ENCODE data around the gene POGK.

The POGK gene

DNA sequence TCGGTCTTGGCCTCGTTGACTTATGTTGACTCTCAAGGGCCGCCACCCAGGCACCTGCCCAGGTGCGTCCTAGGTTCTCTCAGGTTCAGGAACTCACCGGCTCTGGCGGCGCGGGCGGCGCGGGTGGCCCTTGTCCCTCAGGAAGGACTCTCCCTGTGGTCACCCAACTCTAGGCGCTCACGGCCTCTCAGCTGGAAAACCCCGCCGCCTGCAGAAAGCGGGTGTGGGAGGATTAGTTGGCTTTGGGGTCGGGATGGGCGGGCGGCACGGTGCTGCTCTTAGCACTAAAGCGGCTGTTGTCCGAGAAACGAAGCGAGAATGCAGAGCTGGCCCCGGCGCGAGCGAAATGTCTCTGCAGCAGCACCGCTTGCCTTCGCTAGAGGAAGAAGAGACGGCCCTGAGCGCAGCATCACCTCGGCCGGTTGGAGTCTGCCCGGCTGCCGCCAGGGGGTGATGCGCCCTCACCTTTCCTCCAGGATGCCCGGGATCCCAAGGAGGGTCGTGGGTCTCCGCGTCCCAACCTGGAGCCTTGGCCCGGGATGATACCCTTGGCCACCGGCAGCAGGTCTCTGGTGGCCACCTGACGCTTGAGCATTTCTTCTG is 44.9 kb downstream of the POGK start:
- Histone ChIP-seq H3K9me3 (ENCODE audit: insufficient read depth, low read depth, low read length) (no peaks in the 10 kb centered on the region), H3K36me3 (ENCODE audit: insufficient read depth, low read depth, low read length) (no peaks in the 10 kb centered on the region), H3K4me3 (ENCODE audit: low read length) (peak overlapping the region; percentile 49; the same call in 1 of the 2 replicates), H3K27ac (ENCODE audit: low read length) (no peak overlapping the region), H3K27me3 (ENCODE audit: insufficient read depth, low read length) (peaks cover 35% of the 10 kb centered on the region), H3K4me1 (ENCODE audit: insufficient read depth, low read length) (no peaks in the 10 kb centered on the region), H3K9ac (ENCODE audit: low read depth, low read length) (no peak overlapping the region)

DNA sequence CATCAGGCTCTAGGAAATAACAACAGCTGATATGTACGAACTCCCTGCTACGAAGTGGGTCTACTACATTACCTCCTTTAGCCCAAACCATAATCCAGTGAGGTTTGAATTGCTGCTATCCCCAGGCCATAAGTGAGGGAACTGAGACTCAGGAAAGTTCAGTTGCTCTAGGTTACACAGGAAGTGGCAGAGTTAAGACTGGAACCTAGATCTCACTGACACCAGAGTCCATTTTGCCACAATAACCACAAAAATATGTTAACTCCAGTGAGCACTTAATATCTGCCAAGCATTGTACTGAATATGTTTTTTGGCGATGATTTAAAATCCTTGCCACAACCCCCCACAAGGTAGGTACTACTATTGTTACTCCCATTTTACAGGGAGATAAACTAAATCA is 45.7 kb downstream of the POGK start:
- no peaks in the 10 kb centered on the region for H3K4me1 ChIP-seq (ENCODE audit: insufficient read depth, low read length)
- H3K4me3 ChIP-seq (ENCODE audit: low read length) = no peak overlapping the region
- H3K9ac ChIP-seq (ENCODE audit: low read depth, low read length) = no peak overlapping the region
- no peaks in the 10 kb centered on the region for H3K36me3 ChIP-seq (ENCODE audit: insufficient read depth, low read depth, low read length)
- no peaks in the 10 kb centered on the region for H3K9me3 ChIP-seq (ENCODE audit: insufficient read depth, low read depth, low read length)
- H3K27me3 ChIP-seq (ENCODE audit: insufficient read depth, low read length) = peaks cover 35% of the 10 kb centered on the region
- H3K27ac ChIP-seq (ENCODE audit: low read length) = no peak overlapping the region

DNA sequence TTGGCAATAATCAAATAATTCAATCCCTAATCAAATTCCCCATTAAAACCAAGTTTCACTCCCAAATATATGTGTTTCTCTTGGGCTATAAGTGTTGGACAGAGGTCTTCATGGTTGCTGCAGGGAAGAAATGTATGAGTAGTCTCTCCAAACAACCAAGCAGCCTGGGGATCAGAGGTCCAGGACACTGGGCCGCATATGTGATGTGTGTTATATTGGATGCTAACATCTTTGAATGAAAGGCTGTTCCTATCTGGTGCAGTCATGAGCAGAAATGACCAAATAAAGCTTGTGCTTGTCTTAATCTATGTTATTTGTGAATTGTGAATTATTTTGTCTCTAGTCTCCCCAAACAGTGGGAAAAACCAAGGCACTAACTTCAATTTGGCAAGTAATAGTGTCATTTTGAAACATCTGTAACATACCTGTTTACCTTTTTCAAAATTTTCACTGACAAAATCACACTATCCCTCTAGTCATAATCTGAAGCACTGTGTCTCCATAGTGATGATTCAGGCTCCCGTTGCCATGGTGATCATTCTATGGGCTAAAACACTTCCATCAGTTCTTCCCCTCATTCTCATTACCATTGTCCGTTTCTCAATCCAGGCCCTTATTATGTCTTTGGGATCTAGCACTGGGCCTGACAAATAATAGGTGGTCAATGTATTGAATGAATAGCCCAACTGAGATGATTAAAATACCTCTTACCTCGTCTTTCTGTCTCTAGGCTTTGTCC is 49.3 kb downstream of the POGK start:
- no peak overlapping the region for H3K4me3 ChIP-seq (ENCODE audit: low read length)
- no peak overlapping the region for H3K9ac ChIP-seq (ENCODE audit: low read depth, low read length)
- H3K27ac ChIP-seq (ENCODE audit: low read length) = no peak overlapping the region
- H3K4me1 ChIP-seq (ENCODE audit: insufficient read depth, low read length) = no peaks in the 10 kb centered on the region
- H3K9me3 ChIP-seq (ENCODE audit: insufficient read depth, low read depth, low read length) = no peaks in the 10 kb centered on the region
- H3K36me3 ChIP-seq (ENCODE audit: insufficient read depth, low read depth, low read length) = no peaks in the 10 kb centered on the region
- H3K27me3 ChIP-seq (ENCODE audit: insufficient read depth, low read length) = peaks cover 21% of the 10 kb centered on the region

DNA sequence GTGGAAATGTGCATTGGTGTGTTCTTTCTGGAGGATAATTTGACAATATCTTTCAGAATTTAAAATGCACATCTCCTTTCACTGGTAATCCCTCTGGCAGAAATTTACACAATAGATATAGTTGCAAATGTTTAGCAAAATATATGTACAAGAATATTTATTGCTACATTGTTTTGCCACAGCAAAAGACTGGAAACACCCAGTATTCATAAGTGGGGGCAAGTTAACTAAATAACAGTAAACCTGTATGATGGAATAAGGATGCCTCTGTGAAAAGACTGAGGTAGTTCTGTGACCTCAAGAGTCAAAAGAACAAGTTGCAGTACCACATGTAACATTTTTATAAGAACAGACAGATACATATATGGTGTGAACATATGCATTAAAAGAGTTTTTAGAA is 50.5 kb downstream of the POGK start:
- H3K27ac ChIP-seq (ENCODE audit: low read length) = no peak overlapping the region
- peaks cover 8% of the 10 kb centered on the region for H3K27me3 ChIP-seq (ENCODE audit: insufficient read depth, low read length)
- no peak overlapping the region for H3K4me3 ChIP-seq (ENCODE audit: low read length)
- no peak overlapping the region for H3K9ac ChIP-seq (ENCODE audit: low read depth, low read length)
- no peaks in the 10 kb centered on the region for H3K9me3 ChIP-seq (ENCODE audit: insufficient read depth, low read depth, low read length)
- H3K4me1 ChIP-seq (ENCODE audit: insufficient read depth, low read length) = no peaks in the 10 kb centered on the region
- no peaks in the 10 kb centered on the region for H3K36me3 ChIP-seq (ENCODE audit: insufficient read depth, low read depth, low read length)

DNA sequence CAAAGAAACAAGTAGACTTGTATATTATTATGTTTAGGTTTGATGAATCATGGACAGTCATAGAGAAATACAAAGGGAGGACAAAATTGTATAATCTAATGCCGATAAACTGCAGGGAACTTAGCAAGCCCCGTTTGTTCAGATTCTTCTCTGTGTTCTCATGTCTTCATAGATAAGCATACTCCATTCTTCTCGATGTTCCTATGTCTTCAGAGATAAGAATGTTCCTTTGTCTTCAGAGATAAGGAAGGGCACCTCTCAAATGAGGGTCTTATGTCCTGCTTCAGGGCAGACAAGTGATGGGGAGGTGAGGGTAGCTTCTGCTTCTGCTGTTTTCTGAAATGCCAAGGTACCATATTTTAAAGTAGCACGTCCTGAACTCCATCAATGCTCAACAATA is 56.5 kb downstream of the POGK start:
- Histone ChIP-seq H3K27me3 (ENCODE audit: insufficient read depth, low read length) (no peaks in the 10 kb centered on the region), H3K9me3 (ENCODE audit: insufficient read depth, low read depth, low read length) (peaks cover 16% of the 10 kb centered on the region), H3K27ac (ENCODE audit: low read length) (no peak overlapping the region), H3K4me1 (ENCODE audit: insufficient read depth, low read length) (no peaks in the 10 kb centered on the region), H3K36me3 (ENCODE audit: insufficient read depth, low read depth, low read length) (no peaks in the 10 kb centered on the region), H3K9ac (ENCODE audit: low read depth, low read length) (no peak overlapping the region), H3K4me3 (ENCODE audit: low read length) (no peak overlapping the region)

DNA sequence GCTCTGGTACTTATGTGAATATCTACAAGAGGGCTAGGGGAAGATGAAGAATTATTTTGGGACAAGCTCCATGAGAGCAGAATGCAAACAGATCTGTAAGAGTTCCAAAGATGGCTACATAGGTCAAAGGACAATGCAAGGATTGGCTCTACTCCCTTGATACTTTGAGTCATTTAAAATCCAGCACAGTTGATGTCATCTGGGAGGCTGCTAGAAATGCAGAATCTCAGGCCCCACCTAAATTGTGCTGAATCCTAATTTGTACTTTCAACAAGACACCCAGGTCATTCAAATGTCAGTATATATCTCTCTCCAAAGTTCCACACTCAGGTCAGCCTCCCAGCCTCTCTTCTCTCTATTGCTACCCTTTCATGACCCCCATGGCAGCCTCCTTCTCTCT is 60.5 kb downstream of the POGK start:
- Histone ChIP-seq H3K27me3 (ENCODE audit: insufficient read depth, low read length) (no peaks in the 10 kb centered on the region), H3K9me3 (ENCODE audit: insufficient read depth, low read depth, low read length) (peaks cover 16% of the 10 kb centered on the region), H3K36me3 (ENCODE audit: insufficient read depth, low read depth, low read length) (no peaks in the 10 kb centered on the region), H3K9ac (ENCODE audit: low read depth, low read length) (no peak overlapping the region), H3K4me3 (ENCODE audit: low read length) (no peak overlapping the region), H3K27ac (ENCODE audit: low read length) (no peak overlapping the region), H3K4me1 (ENCODE audit: insufficient read depth, low read length) (no peaks in the 10 kb centered on the region)

DNA sequence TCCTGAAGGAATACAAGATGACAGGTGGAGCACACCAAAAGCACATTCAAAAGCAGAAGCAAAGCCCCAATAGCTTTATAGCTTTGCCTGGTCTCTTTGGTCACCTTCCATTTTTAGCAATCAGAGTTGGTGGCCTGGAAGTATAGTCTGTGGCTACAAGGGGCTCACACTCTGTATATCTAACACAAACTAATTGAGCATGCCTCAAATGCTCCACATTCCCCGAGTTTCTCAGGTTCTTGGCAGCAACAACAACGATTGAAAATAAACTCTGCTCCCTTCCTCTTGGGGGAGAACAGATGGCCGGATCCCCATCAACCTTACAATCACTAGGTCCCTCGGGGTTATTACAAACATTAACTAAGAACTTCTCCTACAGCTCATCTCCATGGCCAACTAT is 61.7 kb downstream of the POGK start:
- H3K27ac ChIP-seq (ENCODE audit: low read length) = no peak overlapping the region
- no peak overlapping the region for H3K4me3 ChIP-seq (ENCODE audit: low read length)
- H3K4me1 ChIP-seq (ENCODE audit: insufficient read depth, low read length) = no peaks in the 10 kb centered on the region
- H3K36me3 ChIP-seq (ENCODE audit: insufficient read depth, low read depth, low read length) = no peaks in the 10 kb centered on the region
- peaks cover 16% of the 10 kb centered on the region for H3K9me3 ChIP-seq (ENCODE audit: insufficient read depth, low read depth, low read length)
- no peak overlapping the region for H3K9ac ChIP-seq (ENCODE audit: low read depth, low read length)
- no peaks in the 10 kb centered on the region for H3K27me3 ChIP-seq (ENCODE audit: insufficient read depth, low read length)

DNA sequence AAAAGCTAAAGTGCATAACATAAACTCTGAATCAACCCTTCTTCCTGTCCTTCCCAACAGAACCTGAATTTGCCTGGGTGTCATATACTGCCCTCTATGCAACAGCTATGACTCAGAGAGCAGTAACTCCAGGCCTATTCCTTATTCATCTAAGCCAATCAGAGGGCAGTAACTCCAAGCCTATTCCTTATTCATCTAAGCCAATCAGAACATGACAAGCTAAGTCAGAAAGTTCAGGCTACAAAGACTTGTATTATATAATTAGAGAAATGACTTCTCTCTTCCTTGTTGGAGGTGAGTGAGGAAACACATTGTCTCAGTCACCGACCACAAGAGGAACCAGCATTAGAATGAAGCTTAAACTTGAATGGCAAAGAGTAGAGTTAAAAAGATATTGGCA is 63.0 kb downstream of the POGK start:
- H3K36me3 ChIP-seq (ENCODE audit: insufficient read depth, low read depth, low read length) = no peaks in the 10 kb centered on the region
- no peaks in the 10 kb centered on the region for H3K4me1 ChIP-seq (ENCODE audit: insufficient read depth, low read length)
- H3K9me3 ChIP-seq (ENCODE audit: insufficient read depth, low read depth, low read length) = peaks cover 11% of the 10 kb centered on the region
- H3K27ac ChIP-seq (ENCODE audit: low read length) = no peak overlapping the region
- no peak overlapping the region for H3K4me3 ChIP-seq (ENCODE audit: low read length)
- H3K9ac ChIP-seq (ENCODE audit: low read depth, low read length) = no peak overlapping the region
- no peaks in the 10 kb centered on the region for H3K27me3 ChIP-seq (ENCODE audit: insufficient read depth, low read length)

DNA sequence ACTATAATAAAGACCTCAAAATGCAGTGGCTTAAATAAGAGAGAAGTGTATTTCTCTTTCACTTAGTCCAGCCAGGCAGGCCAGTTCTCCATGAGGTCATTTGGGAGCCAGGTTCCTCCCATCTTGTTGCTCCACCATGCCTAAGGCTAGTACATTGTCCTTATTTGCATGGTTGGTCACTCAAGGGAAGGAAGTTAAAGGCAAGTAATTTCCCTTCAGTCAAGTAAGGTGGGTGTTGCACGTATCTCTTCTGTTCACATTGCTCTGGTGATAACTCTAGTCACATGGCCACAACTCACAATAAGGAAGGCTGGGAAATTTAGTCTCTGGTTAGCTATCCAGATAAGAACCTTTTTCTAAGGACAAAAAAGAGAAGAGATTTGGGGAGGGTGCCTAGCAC is 64.0 kb downstream of the POGK start:
- H3K27ac ChIP-seq (ENCODE audit: low read length) = no peak overlapping the region
- no peak overlapping the region for H3K9ac ChIP-seq (ENCODE audit: low read depth, low read length)
- H3K36me3 ChIP-seq (ENCODE audit: insufficient read depth, low read depth, low read length) = no peaks in the 10 kb centered on the region
- H3K4me3 ChIP-seq (ENCODE audit: low read length) = no peak overlapping the region
- H3K27me3 ChIP-seq (ENCODE audit: insufficient read depth, low read length) = no peaks in the 10 kb centered on the region
- peaks cover 1% of the 10 kb centered on the region; the same call in 1 of the 2 replicates for H3K9me3 ChIP-seq (ENCODE audit: insufficient read depth, low read depth, low read length)
- H3K4me1 ChIP-seq (ENCODE audit: insufficient read depth, low read length) = no peaks in the 10 kb centered on the region

DNA sequence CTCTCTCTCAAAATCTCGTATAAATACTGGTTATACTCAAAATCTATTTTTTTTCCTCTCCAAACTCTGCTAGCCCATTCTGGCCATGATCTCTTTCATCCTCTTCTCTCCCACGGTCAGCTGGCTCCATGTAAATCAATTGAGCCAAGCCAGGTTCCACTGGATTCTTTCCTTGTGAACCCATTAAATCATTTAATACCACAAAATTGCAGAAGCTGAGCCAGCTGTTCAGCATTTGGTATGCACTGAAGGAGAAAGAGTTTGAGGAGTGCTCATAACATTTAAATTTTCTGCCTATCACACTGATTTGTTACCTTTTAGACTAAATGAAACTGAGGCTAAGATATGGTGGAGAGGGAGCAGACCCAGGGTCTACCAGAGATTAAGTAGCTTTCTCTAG is 65.9 kb downstream of the POGK start:
- Histone ChIP-seq H3K36me3 (ENCODE audit: insufficient read depth, low read depth, low read length) (no peaks in the 10 kb centered on the region), H3K4me3 (ENCODE audit: low read length) (no peak overlapping the region), H3K9me3 (ENCODE audit: insufficient read depth, low read depth, low read length) (no peaks in the 10 kb centered on the region), H3K9ac (ENCODE audit: low read depth, low read length) (no peak overlapping the region), H3K27ac (ENCODE audit: low read length) (no peak overlapping the region), H3K4me1 (ENCODE audit: insufficient read depth, low read length) (no peaks in the 10 kb centered on the region), H3K27me3 (ENCODE audit: insufficient read depth, low read length) (no peaks in the 10 kb centered on the region)

DNA sequence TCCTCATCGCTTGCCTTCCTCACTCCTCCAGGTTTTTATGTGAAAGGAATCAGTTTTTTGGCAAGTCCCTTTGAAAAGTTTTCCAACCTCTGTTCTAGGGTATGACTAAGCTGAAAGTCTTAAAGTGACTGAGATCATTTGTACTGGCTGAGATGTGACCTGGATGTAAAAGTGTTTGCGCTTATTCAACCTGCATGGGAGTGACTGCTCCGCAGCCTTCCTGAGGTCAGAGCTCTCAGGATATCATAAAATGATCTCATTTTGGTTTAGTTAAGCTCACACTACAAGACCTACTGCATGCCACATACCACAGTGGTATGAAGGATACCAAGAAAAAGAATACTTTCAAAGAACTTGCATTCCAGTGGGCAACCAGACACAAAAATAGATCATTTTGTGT is 66.6 kb downstream of the POGK start:
- peaks cover 1% of the 10 kb centered on the region; the same call in 1 of the 2 replicates for H3K9me3 ChIP-seq (ENCODE audit: insufficient read depth, low read depth, low read length)
- H3K4me1 ChIP-seq (ENCODE audit: insufficient read depth, low read length) = no peaks in the 10 kb centered on the region
- H3K36me3 ChIP-seq (ENCODE audit: insufficient read depth, low read depth, low read length) = no peaks in the 10 kb centered on the region
- H3K9ac ChIP-seq (ENCODE audit: low read depth, low read length) = no peak overlapping the region
- no peak overlapping the region for H3K4me3 ChIP-seq (ENCODE audit: low read length)
- H3K27ac ChIP-seq (ENCODE audit: low read length) = no peak overlapping the region
- no peaks in the 10 kb centered on the region for H3K27me3 ChIP-seq (ENCODE audit: insufficient read depth, low read length)

All from iPS-20b (cell line).